GM12878 (cell line): ENCODE results near the gene SPG7.

Experiments
- NFYB ChIP-seq: IDR thresholded peaks from 2 replicates; pipeline ENCODE4 v1.6.1; 2011; ENCODE audit warnings: low read depth, mild to moderate bottlenecking, low read length, improper control_type of control experiment, moderate library complexity; ENCODE audit not compliant: insufficient read depth
- POLR2A ChIP-seq: IDR thresholded peaks from 2 replicates; pipeline ENCODE4 v1.6.1; 2011; ENCODE audit warnings: low read depth, mild to moderate bottlenecking, low read length
- POLR2AphosphoS5 ChIP-seq: IDR thresholded peaks from 2 replicates; pipeline ENCODE4 v1.6.1; 2011; ENCODE audit warnings: mild to moderate bottlenecking, low read length, inconsistent platforms
- SP1 ChIP-seq: IDR thresholded peaks from one replicate; pipeline ENCODE4 v1.6.1; 2011; ENCODE audit warnings: low read depth, low read length
- ZBED1 ChIP-seq: IDR thresholded peaks from 2 replicates; pipeline ENCODE4 v1.6.1; 2016; ENCODE audit warnings: borderline replicate concordance
- TF ChIP-seq, protein P1 (sequence below): fragments of 150-350 bp; IDR thresholded peaks from 2 replicates; pipeline ENCODE4 v1.6.1; 2016; ENCODE audit warnings: low read depth, low read length
- TF ChIP-seq, protein P2 (sequence below), 3 experiments: IDR thresholded peaks in 2 of 3; conservative IDR thresholded peaks in 1 of 3; 2 replicates each; pipeline ENCODE4 v1.5.1; 2011; ENCODE audit warnings: low read depth in 3 of 3, low read length in 3 of 3, mild to moderate bottlenecking in 3 of 3, control low read depth in 2 of 3, moderate library complexity in 2 of 3, inconsistent platforms in 1 of 3, mixed read lengths in 1 of 3; ENCODE audit not compliant: control insufficient read depth in 2 of 3, insufficient read depth in 1 of 3; ENCODE audit errors: extremely low read depth in 1 of 3
- TF ChIP-seq, protein P3 (sequence below): IDR thresholded peaks from 2 replicates; pipeline ENCODE4 v1.6.1; 2012; ENCODE audit warnings: low read depth, low read length, improper control_type of control experiment
- TF ChIP-seq, protein P4 (sequence below): fragments of 450-650 bp; conservative IDR thresholded peaks from 2 replicates; pipeline ENCODE4 v1.6.1; 2017; ENCODE audit warnings: mild to moderate bottlenecking, moderate library complexity

DNA sequence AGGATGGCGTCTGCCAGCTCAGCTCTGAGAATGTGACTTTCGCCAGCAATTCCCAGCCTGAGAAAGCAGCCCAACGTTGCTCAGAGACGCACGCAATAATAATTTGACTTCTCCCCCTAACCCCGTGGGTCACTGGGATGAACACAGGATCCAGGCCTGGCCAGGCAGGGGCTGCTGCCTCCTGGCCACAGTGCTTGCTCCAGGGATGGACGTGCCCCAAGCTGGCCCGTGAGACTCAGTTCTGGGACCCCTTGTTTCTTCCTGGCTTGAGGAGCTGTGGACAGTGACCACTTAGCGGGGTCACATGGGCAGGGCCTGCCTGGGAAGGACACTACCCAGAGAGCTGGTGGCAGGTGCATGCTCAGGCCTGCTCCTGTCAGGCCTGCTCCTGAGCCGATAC lies 91.7 kb downstream of the SPG7 start:
- TF ChIP-seq NFYB (no peak), POLR2AphosphoS5 (no peak), SP1 (no peak), ZBED1 (no peak), POLR2A (no peak)
- TF ChIP-seq, protein P1, sequence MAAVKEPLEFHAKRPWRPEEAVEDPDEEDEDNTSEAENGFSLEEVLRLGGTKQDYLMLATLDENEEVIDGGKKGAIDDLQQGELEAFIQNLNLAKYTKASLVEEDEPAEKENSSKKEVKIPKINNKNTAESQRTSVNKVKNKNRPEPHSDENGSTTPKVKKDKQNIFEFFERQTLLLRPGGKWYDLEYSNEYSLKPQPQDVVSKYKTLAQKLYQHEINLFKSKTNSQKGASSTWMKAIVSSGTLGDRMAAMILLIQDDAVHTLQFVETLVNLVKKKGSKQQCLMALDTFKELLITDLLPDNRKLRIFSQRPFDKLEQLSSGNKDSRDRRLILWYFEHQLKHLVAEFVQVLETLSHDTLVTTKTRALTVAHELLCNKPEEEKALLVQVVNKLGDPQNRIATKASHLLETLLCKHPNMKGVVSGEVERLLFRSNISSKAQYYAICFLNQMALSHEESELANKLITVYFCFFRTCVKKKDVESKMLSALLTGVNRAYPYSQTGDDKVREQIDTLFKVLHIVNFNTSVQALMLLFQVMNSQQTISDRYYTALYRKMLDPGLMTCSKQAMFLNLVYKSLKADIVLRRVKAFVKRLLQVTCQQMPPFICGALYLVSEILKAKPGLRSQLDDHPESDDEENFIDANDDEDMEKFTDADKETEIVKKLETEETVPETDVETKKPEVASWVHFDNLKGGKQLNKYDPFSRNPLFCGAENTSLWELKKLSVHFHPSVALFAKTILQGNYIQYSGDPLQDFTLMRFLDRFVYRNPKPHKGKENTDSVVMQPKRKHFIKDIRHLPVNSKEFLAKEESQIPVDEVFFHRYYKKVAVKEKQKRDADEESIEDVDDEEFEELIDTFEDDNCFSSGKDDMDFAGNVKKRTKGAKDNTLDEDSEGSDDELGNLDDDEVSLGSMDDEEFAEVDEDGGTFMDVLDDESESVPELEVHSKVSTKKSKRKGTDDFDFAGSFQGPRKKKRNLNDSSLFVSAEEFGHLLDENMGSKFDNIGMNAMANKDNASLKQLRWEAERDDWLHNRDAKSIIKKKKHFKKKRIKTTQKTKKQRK: no peak
- TF ChIP-seq, protein P2, sequence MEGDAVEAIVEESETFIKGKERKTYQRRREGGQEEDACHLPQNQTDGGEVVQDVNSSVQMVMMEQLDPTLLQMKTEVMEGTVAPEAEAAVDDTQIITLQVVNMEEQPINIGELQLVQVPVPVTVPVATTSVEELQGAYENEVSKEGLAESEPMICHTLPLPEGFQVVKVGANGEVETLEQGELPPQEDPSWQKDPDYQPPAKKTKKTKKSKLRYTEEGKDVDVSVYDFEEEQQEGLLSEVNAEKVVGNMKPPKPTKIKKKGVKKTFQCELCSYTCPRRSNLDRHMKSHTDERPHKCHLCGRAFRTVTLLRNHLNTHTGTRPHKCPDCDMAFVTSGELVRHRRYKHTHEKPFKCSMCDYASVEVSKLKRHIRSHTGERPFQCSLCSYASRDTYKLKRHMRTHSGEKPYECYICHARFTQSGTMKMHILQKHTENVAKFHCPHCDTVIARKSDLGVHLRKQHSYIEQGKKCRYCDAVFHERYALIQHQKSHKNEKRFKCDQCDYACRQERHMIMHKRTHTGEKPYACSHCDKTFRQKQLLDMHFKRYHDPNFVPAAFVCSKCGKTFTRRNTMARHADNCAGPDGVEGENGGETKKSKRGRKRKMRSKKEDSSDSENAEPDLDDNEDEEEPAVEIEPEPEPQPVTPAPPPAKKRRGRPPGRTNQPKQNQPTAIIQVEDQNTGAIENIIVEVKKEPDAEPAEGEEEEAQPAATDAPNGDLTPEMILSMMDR (IDR thresholded peaks at IDR 0.05 in 2 of 3, conservative IDR thresholded peaks at IDR 0.05 in 1 of 3; ENCODE audit: control insufficient read depth in 2 of 3, extremely low read depth in 1 of 3, insufficient read depth in 1 of 3, low read depth in 3 of 3, low read length in 3 of 3): no peak
- TF ChIP-seq, protein P3, sequence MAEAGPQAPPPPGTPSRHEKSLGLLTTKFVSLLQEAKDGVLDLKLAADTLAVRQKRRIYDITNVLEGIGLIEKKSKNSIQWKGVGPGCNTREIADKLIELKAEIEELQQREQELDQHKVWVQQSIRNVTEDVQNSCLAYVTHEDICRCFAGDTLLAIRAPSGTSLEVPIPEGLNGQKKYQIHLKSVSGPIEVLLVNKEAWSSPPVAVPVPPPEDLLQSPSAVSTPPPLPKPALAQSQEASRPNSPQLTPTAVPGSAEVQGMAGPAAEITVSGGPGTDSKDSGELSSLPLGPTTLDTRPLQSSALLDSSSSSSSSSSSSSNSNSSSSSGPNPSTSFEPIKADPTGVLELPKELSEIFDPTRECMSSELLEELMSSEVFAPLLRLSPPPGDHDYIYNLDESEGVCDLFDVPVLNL: no peak
- TF ChIP-seq, protein P4, sequence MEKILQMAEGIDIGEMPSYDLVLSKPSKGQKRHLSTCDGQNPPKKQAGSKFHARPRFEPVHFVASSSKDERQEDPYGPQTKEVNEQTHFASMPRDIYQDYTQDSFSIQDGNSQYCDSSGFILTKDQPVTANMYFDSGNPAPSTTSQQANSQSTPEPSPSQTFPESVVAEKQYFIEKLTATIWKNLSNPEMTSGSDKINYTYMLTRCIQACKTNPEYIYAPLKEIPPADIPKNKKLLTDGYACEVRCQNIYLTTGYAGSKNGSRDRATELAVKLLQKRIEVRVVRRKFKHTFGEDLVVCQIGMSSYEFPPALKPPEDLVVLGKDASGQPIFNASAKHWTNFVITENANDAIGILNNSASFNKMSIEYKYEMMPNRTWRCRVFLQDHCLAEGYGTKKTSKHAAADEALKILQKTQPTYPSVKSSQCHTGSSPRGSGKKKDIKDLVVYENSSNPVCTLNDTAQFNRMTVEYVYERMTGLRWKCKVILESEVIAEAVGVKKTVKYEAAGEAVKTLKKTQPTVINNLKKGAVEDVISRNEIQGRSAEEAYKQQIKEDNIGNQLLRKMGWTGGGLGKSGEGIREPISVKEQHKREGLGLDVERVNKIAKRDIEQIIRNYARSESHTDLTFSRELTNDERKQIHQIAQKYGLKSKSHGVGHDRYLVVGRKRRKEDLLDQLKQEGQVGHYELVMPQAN: no peak
